HL-60 (cell line): ENCODE data around the gene PKN2.

Source experiments
- GABPA ChIP-seq: IDR thresholded peaks from 2 replicates; pipeline ENCODE4 v1.6.1; 2012; ENCODE audit warnings: low read depth
- POLR2AphosphoS5 ChIP-seq: IDR thresholded peaks from 2 replicates; pipeline ENCODE4 v1.6.1; 2012; ENCODE audit warnings: low read depth
- TF ChIP-seq, protein P1 (sequence below): IDR thresholded peaks from one replicate; pipeline ENCODE4 v1.5.1; 2011; ENCODE audit warnings: low read length, control low read depth, inconsistent platforms; ENCODE audit not compliant: insufficient read depth

- TF ChIP-seq, protein P1, sequence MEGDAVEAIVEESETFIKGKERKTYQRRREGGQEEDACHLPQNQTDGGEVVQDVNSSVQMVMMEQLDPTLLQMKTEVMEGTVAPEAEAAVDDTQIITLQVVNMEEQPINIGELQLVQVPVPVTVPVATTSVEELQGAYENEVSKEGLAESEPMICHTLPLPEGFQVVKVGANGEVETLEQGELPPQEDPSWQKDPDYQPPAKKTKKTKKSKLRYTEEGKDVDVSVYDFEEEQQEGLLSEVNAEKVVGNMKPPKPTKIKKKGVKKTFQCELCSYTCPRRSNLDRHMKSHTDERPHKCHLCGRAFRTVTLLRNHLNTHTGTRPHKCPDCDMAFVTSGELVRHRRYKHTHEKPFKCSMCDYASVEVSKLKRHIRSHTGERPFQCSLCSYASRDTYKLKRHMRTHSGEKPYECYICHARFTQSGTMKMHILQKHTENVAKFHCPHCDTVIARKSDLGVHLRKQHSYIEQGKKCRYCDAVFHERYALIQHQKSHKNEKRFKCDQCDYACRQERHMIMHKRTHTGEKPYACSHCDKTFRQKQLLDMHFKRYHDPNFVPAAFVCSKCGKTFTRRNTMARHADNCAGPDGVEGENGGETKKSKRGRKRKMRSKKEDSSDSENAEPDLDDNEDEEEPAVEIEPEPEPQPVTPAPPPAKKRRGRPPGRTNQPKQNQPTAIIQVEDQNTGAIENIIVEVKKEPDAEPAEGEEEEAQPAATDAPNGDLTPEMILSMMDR: no peak
- no peak for TF ChIP-seq GABPA
- TF ChIP-seq POLR2AphosphoS5: no peak
These were observed 43.1 kb downstream of the PKN2 start for GRCh38 chr1:88727205-88727604.
